Loucy (cell line): ENCODE data around the gene TRPM2.

Experiments
- H2AFZ ChIP-seq: fragments of 200-600 bp; sonication (generic); 2 replicates; pipeline ENCODE4 v1.6.0; 2016; ENCODE audit warnings: antibody characterized with exemption, mild to moderate bottlenecking, low read length, moderate library complexity
- H3F3A ChIP-seq: fragments of 200-600 bp; 2 replicates; pipeline ENCODE4 v1.6.0; 2016; ENCODE audit warnings: antibody characterized with exemption, low read depth, mild to moderate bottlenecking
- H3K27me3 ChIP-seq: fragments of 200-600 bp; sonication (generic); 2 replicates; pipeline ENCODE4 v1.6.1; 2014; ENCODE audit warnings: low read length, mild to moderate bottlenecking; ENCODE audit not compliant: insufficient read depth, poor library complexity, severe bottlenecking
- H3K36me3 ChIP-seq: fragments of 200-600 bp; sonication (generic); 2 replicates; pipeline ENCODE4 v1.6.1; 2016; ENCODE audit warnings: low read length; ENCODE audit not compliant: insufficient read depth
- H3K4me1 ChIP-seq: fragments of 200-600 bp; sonication (generic); 2 replicates; pipeline ENCODE4 v1.5.1; 2014; ENCODE audit warnings: low read length, mild to moderate bottlenecking; ENCODE audit not compliant: insufficient read depth, poor library complexity, severe bottlenecking
- H3K4me2 ChIP-seq: fragments of 200-600 bp; sonication (generic); 2 replicates; pipeline ENCODE4 v1.6.0; 2014; ENCODE audit warnings: antibody characterized with exemption, low read length, low read depth, mild to moderate bottlenecking; ENCODE audit not compliant: poor library complexity, severe bottlenecking
- H3K4me3 ChIP-seq: fragments of 200-600 bp; sonication (generic); 2 replicates; pipeline ENCODE4 v1.5.1; 2014; ENCODE audit warnings: low read length, mild to moderate bottlenecking, mixed read lengths; ENCODE audit not compliant: poor library complexity, severe bottlenecking
- H3K79me2 ChIP-seq: fragments of 200-600 bp; sonication (generic); 2 replicates; pipeline ENCODE4 v1.6.1; 2014; ENCODE audit warnings: low read length; ENCODE audit not compliant: insufficient read depth
- H3K9ac ChIP-seq: fragments of 200-600 bp; sonication (generic); 2 replicates; pipeline ENCODE4 v1.6.0; 2014; ENCODE audit warnings: mild to moderate bottlenecking, low read depth, low read length, moderate library complexity; ENCODE audit not compliant: poor library complexity, severe bottlenecking
- H3K9me2 ChIP-seq: fragments of 200-600 bp; sonication (generic); replicated peaks from 2 replicates; pipeline ENCODE4 v1.6.1; 2016; ENCODE audit warnings: low read depth, low read length, mixed read lengths
- H3K9me3 ChIP-seq: fragments of 200-600 bp; sonication (generic); 2 replicates; pipeline ENCODE4 v1.6.1; 2014; ENCODE audit warnings: mild to moderate bottlenecking, antibody characterized with exemption, low read length, low read depth; ENCODE audit not compliant: insufficient read depth
- H4K20me1 ChIP-seq: fragments of 200-600 bp; sonication (generic); 2 replicates; pipeline ENCODE4 v1.6.0; 2014; ENCODE audit warnings: antibody characterized with exemption, low read length, mild to moderate bottlenecking; ENCODE audit not compliant: insufficient read depth, poor library complexity, severe bottlenecking
- EZH2phosphoT487 ChIP-seq: fragments of 200-600 bp; IDR thresholded peaks from 2 replicates; pipeline ENCODE4 v1.6.1; 2018; ENCODE audit warnings: antibody characterized with exemption, mild to moderate bottlenecking, moderate library complexity, borderline replicate concordance
- TF ChIP-seq, protein P1 (sequence below): fragments of 200-600 bp; sonication (generic); conservative IDR thresholded peaks from 2 replicates; pipeline ENCODE4 v1.5.1; 2014; ENCODE audit warnings: mild to moderate bottlenecking, antibody characterized with exemption, low read length

TRPM2 gene

DNA sequence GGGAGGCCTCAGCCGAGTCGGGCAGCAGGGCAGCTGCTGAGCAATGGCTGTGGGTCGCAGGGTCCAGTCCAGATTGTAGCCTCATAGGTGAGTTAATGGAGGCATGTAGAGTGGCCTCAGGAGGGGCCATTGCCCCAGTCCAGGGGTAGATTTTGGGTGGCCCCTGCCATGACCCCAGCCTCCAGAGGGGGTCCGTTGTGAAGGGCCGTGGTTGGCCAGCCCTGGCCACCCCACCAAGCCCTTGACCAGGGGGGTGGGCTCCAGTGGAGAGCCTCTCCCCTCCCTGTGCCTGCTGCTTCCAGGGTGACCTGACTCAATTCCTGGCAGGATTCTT, 26.1 kb downstream of the TRPM2 start:
- Histone ChIP-seq H3K4me2 (no peak overlapping the region), H3K79me2 (no peaks in the 10 kb centered on the region), H3K36me3 (no peaks in the 10 kb centered on the region), H3K9me2 (no peaks in the 10 kb centered on the region), H3F3A (no peaks in the 10 kb centered on the region), H3K9me3 (peaks cover 14% of the 10 kb centered on the region; the same call in 1 of the 2 replicates), H2AFZ (no peak overlapping the region), H3K9ac (no peak overlapping the region), H4K20me1 (no peaks in the 10 kb centered on the region), H3K27me3 (no peaks in the 10 kb centered on the region), H3K4me3 (no peak overlapping the region), H3K4me1 (no peaks in the 10 kb centered on the region)
- TF ChIP-seq, protein P1, sequence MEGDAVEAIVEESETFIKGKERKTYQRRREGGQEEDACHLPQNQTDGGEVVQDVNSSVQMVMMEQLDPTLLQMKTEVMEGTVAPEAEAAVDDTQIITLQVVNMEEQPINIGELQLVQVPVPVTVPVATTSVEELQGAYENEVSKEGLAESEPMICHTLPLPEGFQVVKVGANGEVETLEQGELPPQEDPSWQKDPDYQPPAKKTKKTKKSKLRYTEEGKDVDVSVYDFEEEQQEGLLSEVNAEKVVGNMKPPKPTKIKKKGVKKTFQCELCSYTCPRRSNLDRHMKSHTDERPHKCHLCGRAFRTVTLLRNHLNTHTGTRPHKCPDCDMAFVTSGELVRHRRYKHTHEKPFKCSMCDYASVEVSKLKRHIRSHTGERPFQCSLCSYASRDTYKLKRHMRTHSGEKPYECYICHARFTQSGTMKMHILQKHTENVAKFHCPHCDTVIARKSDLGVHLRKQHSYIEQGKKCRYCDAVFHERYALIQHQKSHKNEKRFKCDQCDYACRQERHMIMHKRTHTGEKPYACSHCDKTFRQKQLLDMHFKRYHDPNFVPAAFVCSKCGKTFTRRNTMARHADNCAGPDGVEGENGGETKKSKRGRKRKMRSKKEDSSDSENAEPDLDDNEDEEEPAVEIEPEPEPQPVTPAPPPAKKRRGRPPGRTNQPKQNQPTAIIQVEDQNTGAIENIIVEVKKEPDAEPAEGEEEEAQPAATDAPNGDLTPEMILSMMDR: no peak
- TF ChIP-seq EZH2phosphoT487: no peak

DNA sequence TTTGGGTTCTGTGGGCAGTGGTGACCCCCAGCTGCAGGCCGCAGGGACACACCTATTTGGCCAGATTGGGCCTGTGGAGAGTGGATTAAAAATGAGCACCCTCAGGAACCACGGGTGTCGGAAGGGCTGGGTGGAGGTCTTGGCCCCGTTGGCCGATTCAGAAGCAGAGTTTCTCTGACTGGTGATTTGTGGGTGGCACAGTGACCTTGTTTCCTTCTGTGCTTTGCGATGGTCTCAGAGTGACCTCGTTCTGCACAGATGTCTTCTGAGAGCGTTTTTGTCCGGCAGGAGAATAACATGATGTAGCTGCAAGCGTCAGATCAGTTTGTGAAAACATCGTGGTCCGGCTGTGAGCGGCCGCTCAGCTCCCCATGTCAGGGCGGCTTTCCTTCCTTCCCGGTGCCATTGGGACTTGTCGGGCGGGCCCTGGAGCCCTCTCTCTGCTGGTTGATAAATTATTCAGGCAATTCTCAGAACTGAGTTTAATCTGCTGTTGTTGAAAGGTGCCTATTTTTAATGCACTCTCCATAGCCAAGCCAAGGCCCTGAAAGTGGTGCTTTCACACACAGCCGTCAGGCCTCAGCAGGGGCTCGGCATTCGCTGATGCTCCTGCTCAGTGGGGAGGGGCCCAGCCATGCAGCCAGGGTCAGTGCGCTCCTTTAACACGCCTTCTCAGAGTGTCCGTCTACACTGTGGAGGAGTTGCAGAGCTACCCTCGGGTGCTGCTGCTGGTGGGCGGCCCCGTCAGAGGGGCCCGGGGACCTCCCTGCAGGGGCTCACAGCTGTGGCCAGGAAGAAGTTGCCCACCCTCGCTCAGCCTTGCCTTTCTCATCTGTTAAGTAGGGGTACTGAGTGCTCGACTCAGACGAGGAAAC, 26.8 kb downstream of the TRPM2 start:
- TF ChIP-seq EZH2phosphoT487: no peak
- TF ChIP-seq, protein P1: no peak

DNA sequence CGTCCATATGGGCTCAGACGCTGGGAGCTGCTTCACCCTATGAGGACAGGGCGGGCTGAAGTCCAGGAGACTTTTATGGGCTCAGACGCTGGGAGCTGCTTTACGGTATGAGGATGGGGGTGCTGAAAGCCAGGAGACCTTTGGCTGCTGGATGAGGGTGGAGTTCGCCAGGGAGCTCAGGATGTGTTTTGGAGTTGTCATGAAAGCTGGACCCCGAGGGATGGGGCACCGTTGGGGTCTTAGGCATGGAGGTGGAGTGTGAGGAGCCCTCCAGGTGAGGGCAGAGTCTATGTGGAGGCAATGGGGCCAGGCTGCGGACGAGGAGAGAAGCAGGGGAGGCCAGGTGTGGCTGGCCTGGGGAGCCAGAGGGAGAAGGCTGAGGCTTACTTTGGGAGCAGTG, 27.5 kb downstream of the TRPM2 start:
- no peak overlapping the region for H3K4me3 ChIP-seq
- H3K27me3 ChIP-seq: no peaks in the 10 kb centered on the region
- TF ChIP-seq, protein P1: no peak
- TF ChIP-seq EZH2phosphoT487: no peak
- H3K9me3 ChIP-seq: peaks cover 15% of the 10 kb centered on the region; the same call in 1 of the 2 replicates
- H3K9me2 ChIP-seq: no peaks in the 10 kb centered on the region
- no peaks in the 10 kb centered on the region for H3F3A ChIP-seq
- no peaks in the 10 kb centered on the region for H3K79me2 ChIP-seq
- no peak overlapping the region for H3K9ac ChIP-seq
- H3K36me3 ChIP-seq: no peaks in the 10 kb centered on the region
- no peak overlapping the region for H2AFZ ChIP-seq
- H4K20me1 ChIP-seq: no peaks in the 10 kb centered on the region
- H3K4me2 ChIP-seq: no peak overlapping the region
- H3K4me1 ChIP-seq: no peaks in the 10 kb centered on the region

More for the DNA sequence above, 26.8 kb downstream of the TRPM2 start:
- H3K4me2 ChIP-seq: no peak overlapping the region
- no peak overlapping the region for H2AFZ ChIP-seq
- H3K27me3 ChIP-seq: no peaks in the 10 kb centered on the region
- H3K9ac ChIP-seq: no peak overlapping the region
- no peaks in the 10 kb centered on the region for H3K9me2 ChIP-seq
- no peaks in the 10 kb centered on the region for H3K36me3 ChIP-seq
- no peaks in the 10 kb centered on the region for H4K20me1 ChIP-seq
- no peak overlapping the region for H3K4me3 ChIP-seq
- H3K4me1 ChIP-seq: no peaks in the 10 kb centered on the region
- H3K9me3 ChIP-seq: peaks cover 17% of the 10 kb centered on the region; the same call in 1 of the 2 replicates
- no peaks in the 10 kb centered on the region for H3F3A ChIP-seq
- H3K79me2 ChIP-seq: no peaks in the 10 kb centered on the region
